Measurements from ENCODE around the gene CNST. TPM values are rescaled to one million over a fixed set of nuclear protein-coding genes. Genes with fewer than 3 reads are reported as not detected.

Gene CNST
- total RNA-seq, 1 experiment from 2014 or later = 21.7 TPM

GRCh38 chr1:246537441-246537840, 28.8 kb upstream of the CNST start:
- TF ChIP-seq CTCF (IDR thresholded peaks at IDR 0.05; ENCODE audit: unreplicated experiment) = no peak
- Mint-ChIP-seq H3K9me3 (ENCODE audit: low read depth, unreplicated experiment) (no peaks in the 10 kb centered on the region), H3K36me3 (ENCODE audit: insufficient read depth, unreplicated experiment) (peaks cover 5% of the 10 kb centered on the region), H3K4me1 (ENCODE audit: low read depth, unreplicated experiment) (no peaks in the 10 kb centered on the region), H3K27ac (ENCODE audit: unreplicated experiment) (no peak overlapping the region), H3K4me3 (ENCODE audit: low read depth, unreplicated experiment) (no peak overlapping the region), H3K27me3 (ENCODE audit: unreplicated experiment) (peaks cover 8% of the 10 kb centered on the region)
- CTCF ChIA-PET = interaction anchor here (1.1 to 1.4 kb wide), 2 partner anchors 40 to 257 kb away, joined by 3 read pairs; no protein-coding TSS in a partner anchor
- no peak for DNase-seq
- intact Hi-C loops (cut with micrococcal nuclease; ENCODE audit: unreplicated experiment) = no loop called here
- BruUV-seq (replicated peaks) = no TSS peak

- H3K4me1 Mint-ChIP-seq (ENCODE audit: low read depth, unreplicated experiment) = no peaks in the 10 kb centered on the region
- peaks cover 7% of the 10 kb centered on the region for H3K36me3 Mint-ChIP-seq (ENCODE audit: insufficient read depth, unreplicated experiment)
- H3K4me3 Mint-ChIP-seq (ENCODE audit: low read depth, unreplicated experiment) = no peak overlapping the region
- DNase-seq = no peak
- CTCF ChIA-PET = interaction anchor here (1.1 to 1.4 kb wide), 2 partner anchors 40 to 257 kb away, joined by 3 read pairs; no protein-coding TSS in a partner anchor
- peaks cover 8% of the 10 kb centered on the region for H3K27me3 Mint-ChIP-seq (ENCODE audit: unreplicated experiment)
- no peaks in the 10 kb centered on the region for H3K9me3 Mint-ChIP-seq (ENCODE audit: low read depth, unreplicated experiment)
- intact Hi-C loops (cut with micrococcal nuclease; ENCODE audit: unreplicated experiment) = no loop called here
- no TSS peak for BruUV-seq (replicated peaks)
- no peak overlapping the region for H3K27ac Mint-ChIP-seq (ENCODE audit: unreplicated experiment)
- no peak for TF ChIP-seq CTCF (IDR thresholded peaks at IDR 0.05; ENCODE audit: unreplicated experiment)
These were observed 28.4 kb upstream of the CNST start for GRCh38 chr1:246537887-246538286.

GRCh38 chr1:246540738-246541491, 25.3 kb upstream of the CNST start:
- Mint-ChIP-seq H3K4me3 (ENCODE audit: low read depth, unreplicated experiment) (no peak overlapping the region), H3K36me3 (ENCODE audit: insufficient read depth, unreplicated experiment) (peaks cover 31% of the 10 kb centered on the region), H3K27me3 (ENCODE audit: unreplicated experiment) (no peaks in the 10 kb centered on the region), H3K27ac (ENCODE audit: unreplicated experiment) (no peak overlapping the region), H3K4me1 (ENCODE audit: low read depth, unreplicated experiment) (no peaks in the 10 kb centered on the region), H3K9me3 (ENCODE audit: low read depth, unreplicated experiment) (no peaks in the 10 kb centered on the region)
- TF ChIP-seq CTCF (IDR thresholded peaks at IDR 0.05; ENCODE audit: unreplicated experiment) = no peak
- CTCF ChIA-PET = no interaction called here
- intact Hi-C loops (cut with micrococcal nuclease; ENCODE audit: unreplicated experiment) = no loop called here
- BruUV-seq (replicated peaks) = no TSS peak
- no peak for DNase-seq

- CTCF ChIA-PET = no interaction called here
These were observed 22.3 kb upstream of the CNST start for GRCh38 chr1:246544001-246544400.

More at GRCh38 chr1:246544001-246544400, 22.3 kb upstream of the CNST start:
- no peak overlapping the region for H3K4me3 Mint-ChIP-seq (ENCODE audit: low read depth, unreplicated experiment)
- H3K4me1 Mint-ChIP-seq (ENCODE audit: low read depth, unreplicated experiment) = no peaks in the 10 kb centered on the region
- no peak for TF ChIP-seq CTCF (IDR thresholded peaks at IDR 0.05; ENCODE audit: unreplicated experiment)
- no peak for DNase-seq
- no peaks in the 10 kb centered on the region for H3K9me3 Mint-ChIP-seq (ENCODE audit: low read depth, unreplicated experiment)
- intact Hi-C loops (cut with micrococcal nuclease; ENCODE audit: unreplicated experiment) = no loop called here
- H3K27ac Mint-ChIP-seq (ENCODE audit: unreplicated experiment) = no peak overlapping the region
- no TSS peak for BruUV-seq (replicated peaks)
- no peaks in the 10 kb centered on the region for H3K27me3 Mint-ChIP-seq (ENCODE audit: unreplicated experiment)
- H3K36me3 Mint-ChIP-seq (ENCODE audit: insufficient read depth, unreplicated experiment) = peaks cover 46% of the 10 kb centered on the region

All from Calu3 (cell line).